Measurements from ENCODE around the gene EEF1E1. TPM values are rescaled to one million over a fixed set of nuclear protein-coding genes. Genes with fewer than 3 reads are reported as not detected.

The EEF1E1 gene
- total RNA-seq, 1 donor from 2014 or later: 11.6 TPM

- no peak for DNase-seq (ENCODE audit: low spot score)
Observed at GRCh38 chr6:8087870-8088754, 14.2 kb downstream of the EEF1E1 start.

- no peak for DNase-seq (ENCODE audit: low spot score)
Observed at GRCh38 chr6:8086755-8087306, 15.5 kb downstream of the EEF1E1 start.

- DNase-seq (ENCODE audit: low spot score): peak; percentile 53
Observed at GRCh38 chr6:8085053-8085511, 17.3 kb downstream of the EEF1E1 start.

GRCh38 chr6:8084586-8084985 lies 17.8 kb downstream of the EEF1E1 start:
- DNase-seq (ENCODE audit: low spot score): no peak

GRCh38 chr6:8082954-8083858 lies 19.1 kb downstream of the EEF1E1 start:
- no peak for DNase-seq (ENCODE audit: low spot score)

- no peak for DNase-seq (ENCODE audit: low spot score)
Observed at GRCh38 chr6:8082572-8082953, 19.8 kb downstream of the EEF1E1 start.

- no peak for DNase-seq (ENCODE audit: low spot score)
Observed at GRCh38 chr6:8080362-8081151, 21.8 kb downstream of the EEF1E1 start.

GRCh38 chr6:8079126-8079525 lies 23.2 kb downstream of the EEF1E1 start:
- no peak for DNase-seq (ENCODE audit: low spot score)

- DNase-seq (ENCODE audit: low spot score): no peak
Observed at GRCh38 chr6:8077991-8078390, 24.4 kb downstream of the EEF1E1 start.

- DNase-seq (ENCODE audit: low spot score): no peak
Observed at GRCh38 chr6:8075704-8076103, 26.6 kb downstream of the EEF1E1 start.

GRCh38 chr6:8075185-8075584 lies 27.2 kb downstream of the EEF1E1 start:
- DNase-seq (ENCODE audit: low spot score): no peak

- no peak for DNase-seq (ENCODE audit: low spot score)
Observed at GRCh38 chr6:8074213-8074612, 28.1 kb downstream of the EEF1E1 start.

- no peak for DNase-seq (ENCODE audit: low spot score)
Observed at GRCh38 chr6:8073758-8074157, 28.6 kb downstream of the EEF1E1 start.

GRCh38 chr6:8070718-8071117 lies 31.6 kb downstream of the EEF1E1 start:
- DNase-seq (ENCODE audit: low spot score): no peak

- DNase-seq (ENCODE audit: low spot score): no peak
Observed at GRCh38 chr6:8069631-8070284, 32.6 kb downstream of the EEF1E1 start.

GRCh38 chr6:8069151-8069550 lies 33.2 kb downstream of the EEF1E1 start:
- DNase-seq (ENCODE audit: low spot score): no peak

- DNase-seq (ENCODE audit: low spot score): no peak
Observed at GRCh38 chr6:8066108-8066507, 36.2 kb downstream of the EEF1E1 start.

- no peak for DNase-seq (ENCODE audit: low spot score)
Observed at GRCh38 chr6:8065519-8065911, 36.8 kb downstream of the EEF1E1 start.

GRCh38 chr6:8064638-8065518 lies 37.5 kb downstream of the EEF1E1 start:
- no peak for DNase-seq (ENCODE audit: low spot score)
